ENCODE data around the gene CENPK. TPM values are rescaled to one million over a fixed set of nuclear protein-coding genes. Genes with fewer than 3 reads are reported as not detected.
A peak's percentile ranks its signal among the peaks of the same experiment; 100 is the strongest.
"Not testable (repeated sequence)": the region's sequence is repeated elsewhere in the genome, so short reads cannot be mapped to it uniquely, and the experiment has no call there.

The CENPK gene, protein sequence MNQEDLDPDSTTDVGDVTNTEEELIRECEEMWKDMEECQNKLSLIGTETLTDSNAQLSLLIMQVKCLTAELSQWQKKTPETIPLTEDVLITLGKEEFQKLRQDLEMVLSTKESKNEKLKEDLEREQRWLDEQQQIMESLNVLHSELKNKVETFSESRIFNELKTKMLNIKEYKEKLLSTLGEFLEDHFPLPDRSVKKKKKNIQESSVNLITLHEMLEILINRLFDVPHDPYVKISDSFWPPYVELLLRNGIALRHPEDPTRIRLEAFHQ
- total RNA-seq: 10 to 100 TPM; 78.3 to 89.8 TPM

DNA sequence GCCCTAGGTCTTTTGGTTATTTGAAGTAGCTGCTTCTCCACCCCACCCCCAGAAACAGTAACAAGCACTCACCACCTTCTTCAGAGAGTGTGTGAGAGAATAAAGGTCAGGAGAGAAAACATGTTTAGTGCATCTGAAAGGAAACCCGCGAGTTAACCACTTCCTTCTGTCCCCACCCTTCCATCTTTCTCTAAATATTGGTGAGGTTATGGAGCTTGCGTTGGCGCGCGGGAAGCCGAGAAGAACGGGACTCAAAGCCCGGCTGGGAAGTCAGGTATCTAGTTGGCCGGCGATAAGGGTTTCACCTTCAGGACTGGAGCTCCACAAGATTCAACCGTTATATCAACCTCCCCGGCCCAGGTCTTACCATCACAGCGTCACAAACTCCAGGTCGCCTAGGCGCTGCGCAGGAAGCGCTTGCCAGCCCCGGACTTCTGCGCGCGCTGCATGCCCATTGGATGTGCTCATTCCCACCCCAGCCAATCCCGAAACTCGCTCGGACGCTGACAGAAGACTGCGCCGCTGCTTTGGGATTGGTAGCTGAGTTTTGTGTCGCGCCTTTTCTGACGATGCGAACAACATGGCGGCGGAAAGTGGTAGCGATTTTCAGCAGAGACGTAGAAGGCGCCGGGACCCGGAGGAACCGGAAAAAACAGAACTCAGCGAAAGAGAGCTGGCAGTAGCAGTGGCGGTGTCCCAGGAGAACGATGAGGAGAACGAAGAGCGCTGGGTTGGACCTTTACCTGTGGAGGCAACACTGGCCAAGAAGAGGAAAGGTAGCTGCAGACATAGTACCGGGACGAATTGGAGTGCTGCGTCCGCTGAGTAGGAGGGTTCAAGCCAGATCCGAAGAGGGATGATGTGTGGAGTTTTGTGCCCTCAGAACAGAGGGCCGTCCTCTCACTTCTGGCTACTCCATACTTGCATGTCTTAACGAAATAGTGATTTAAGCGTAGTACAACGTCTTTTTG is at the start of gene CENPK, which contains the start of gene PPWD1:
CENPK (minus strand) TSS at position 438 of the 971 bp plus-strand sequence. CDS start 8,261 bp downstream, outside the sequence.
PPWD1 (plus strand) TSS at position 566 of the 971 bp plus-strand sequence; CDS start at position 581, 15 bp downstream.
- ATAC-seq (peak; percentile 99 to 100), DNase-seq (ENCODE audit: low spot score in 2 of 2) (peak; percentile 91 to 96)
- Mint-ChIP-seq H3K9me3 (no peaks in the 10 kb centered on the region), H3K36me3 (peaks cover 34 to 38% of the 10 kb centered on the region in 2 donors), H3K27ac (peak within 1 kb of the TSS; percentile 93 to 98)

DNA sequence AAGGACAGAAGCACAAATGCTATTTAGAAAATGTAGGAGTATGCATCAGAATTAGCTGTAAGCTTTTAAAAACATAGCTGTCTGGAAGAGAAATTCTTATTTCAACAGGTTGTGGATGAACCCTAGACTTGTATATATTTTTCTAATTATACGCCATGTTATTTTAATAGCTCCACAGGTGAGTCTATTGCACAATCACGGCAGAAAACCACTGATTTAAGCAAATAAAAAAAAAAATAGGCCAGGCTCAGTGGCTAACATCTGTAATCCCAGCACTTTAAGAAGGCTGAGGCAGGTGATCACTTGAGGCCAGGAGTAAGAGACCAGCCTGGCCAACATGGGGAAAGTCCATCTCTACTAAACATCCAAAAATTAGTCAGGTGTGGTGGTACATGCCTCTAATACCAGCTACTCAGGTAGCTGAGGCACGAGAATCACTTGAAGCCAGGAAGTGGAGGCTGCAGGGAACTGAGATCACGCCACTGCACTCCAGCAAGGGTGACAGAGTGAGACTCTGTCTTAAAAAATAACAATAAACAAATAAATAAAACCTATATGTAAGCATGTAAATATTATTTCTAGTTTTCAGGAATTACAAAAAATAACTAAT is 49.4 kb upstream of the CENPK start:
- DNase-seq (ENCODE audit: low spot score in 2 of 2) (no peak), ATAC-seq (no peak)
- Mint-ChIP-seq H3K9me3 (no peaks in the 10 kb centered on the region), H3K36me3 (peaks cover 0 to 8% of the 10 kb centered on the region in 2 donors), H3K27ac (no peak overlapping the region)

DNA sequence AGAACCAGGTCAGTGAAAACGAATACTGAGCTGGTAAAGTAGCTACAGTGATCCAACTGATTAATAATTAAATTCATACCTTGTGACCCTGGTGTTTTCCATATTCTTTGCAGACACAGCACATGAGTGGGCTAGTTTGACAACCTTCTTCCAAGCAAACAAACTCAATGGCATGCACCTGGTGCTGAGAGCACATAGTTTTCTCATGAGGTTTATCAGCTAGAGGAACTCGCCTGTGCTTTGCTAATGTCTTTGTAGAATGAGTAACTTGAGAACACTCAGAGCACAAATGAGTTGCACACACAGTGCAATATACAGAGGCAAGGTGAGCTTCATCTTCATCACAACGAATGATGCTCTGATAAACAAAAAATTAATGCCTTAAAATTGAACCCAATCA is 48.6 kb upstream of the CENPK start:
- ATAC-seq (no peak), DNase-seq (ENCODE audit: low spot score in 2 of 2) (no peak)
- H3K27ac Mint-ChIP-seq: no peak overlapping the region
- no peaks in the 10 kb centered on the region for H3K9me3 Mint-ChIP-seq
- peaks cover 0 to 8% of the 10 kb centered on the region in 2 donors for H3K36me3 Mint-ChIP-seq

DNA sequence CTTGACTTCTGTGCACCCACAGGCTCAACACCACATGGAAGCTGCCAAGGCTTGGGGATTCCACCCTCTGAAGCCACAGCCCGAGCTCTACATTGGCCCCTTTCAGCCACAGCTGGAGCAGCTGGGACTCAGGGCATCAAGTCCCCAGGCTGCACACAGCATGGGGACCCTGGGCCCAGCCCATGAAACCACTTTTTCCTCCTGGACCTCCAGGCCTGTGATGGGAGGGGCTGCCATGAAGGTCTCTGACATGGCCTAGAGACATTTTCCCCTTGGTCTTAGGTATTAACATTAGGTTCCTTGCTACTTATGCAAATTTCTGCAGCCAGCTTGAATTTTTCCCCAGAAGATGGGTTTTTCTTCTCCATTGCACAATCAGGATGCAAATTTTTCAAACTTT is 38.8 kb upstream of the CENPK start:
- Mint-ChIP-seq H3K9me3 (peaks cover 9 to 12% of the 10 kb centered on the region in 2 donors), H3K36me3 (peaks cover 29 to 38% of the 10 kb centered on the region in 2 donors)
- H3K27ac Mint-ChIP-seq; ATAC-seq; DNase-seq (ENCODE audit: low spot score in 2 of 2): not testable (repeated sequence)

DNA sequence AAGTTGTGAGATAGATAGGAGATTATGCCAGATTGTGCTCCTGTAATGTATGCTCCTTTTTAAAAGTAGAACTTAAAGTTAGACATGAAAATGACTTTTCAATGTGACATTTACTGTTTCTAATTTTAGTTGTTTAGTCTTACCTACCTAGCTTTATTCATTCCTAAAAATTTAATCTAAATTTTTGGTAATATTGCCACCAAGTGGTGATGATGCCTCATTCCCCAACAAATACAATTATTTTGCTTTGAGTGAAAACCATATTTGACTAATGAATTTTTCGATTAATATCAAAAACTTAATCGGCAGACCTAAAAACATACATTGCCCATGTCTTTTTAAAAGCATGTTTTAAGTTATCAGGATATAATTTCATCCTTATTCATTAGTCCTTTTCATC is 25.7 kb upstream of the CENPK start:
- Mint-ChIP-seq H3K27ac (no peak overlapping the region), H3K36me3 (peaks cover 7 to 8% of the 10 kb centered on the region in 2 donors), H3K9me3 (no peaks in the 10 kb centered on the region)
- DNase-seq (ENCODE audit: low spot score in 2 of 2) (no peak), ATAC-seq (no peak)

DNA sequence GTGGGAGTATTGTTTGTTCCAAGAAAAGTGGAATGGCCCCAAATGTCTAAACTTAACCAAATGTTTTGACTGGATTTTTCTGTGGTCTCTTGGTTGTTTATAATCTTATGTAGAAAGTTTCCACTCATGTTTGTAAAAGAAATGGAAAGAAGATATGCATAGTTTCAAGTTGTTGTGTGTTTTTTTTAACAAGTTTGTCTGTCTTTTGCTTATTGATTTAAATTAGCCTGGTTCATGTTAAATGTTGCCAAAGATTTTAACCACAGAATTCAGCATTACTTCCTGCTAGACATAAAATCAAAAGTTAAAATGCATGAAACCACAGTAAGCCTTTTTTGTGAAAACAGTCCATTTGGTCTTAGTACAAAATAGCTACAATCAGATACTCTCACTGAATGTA is 14.2 kb upstream of the CENPK start:
- H3K9me3 Mint-ChIP-seq: no peaks in the 10 kb centered on the region
- ATAC-seq (no peak), DNase-seq (ENCODE audit: low spot score in 2 of 2) (no peak)
- no peak overlapping the region for H3K27ac Mint-ChIP-seq
- peaks cover 14 to 22% of the 10 kb centered on the region in 2 donors for H3K36me3 Mint-ChIP-seq

DNA sequence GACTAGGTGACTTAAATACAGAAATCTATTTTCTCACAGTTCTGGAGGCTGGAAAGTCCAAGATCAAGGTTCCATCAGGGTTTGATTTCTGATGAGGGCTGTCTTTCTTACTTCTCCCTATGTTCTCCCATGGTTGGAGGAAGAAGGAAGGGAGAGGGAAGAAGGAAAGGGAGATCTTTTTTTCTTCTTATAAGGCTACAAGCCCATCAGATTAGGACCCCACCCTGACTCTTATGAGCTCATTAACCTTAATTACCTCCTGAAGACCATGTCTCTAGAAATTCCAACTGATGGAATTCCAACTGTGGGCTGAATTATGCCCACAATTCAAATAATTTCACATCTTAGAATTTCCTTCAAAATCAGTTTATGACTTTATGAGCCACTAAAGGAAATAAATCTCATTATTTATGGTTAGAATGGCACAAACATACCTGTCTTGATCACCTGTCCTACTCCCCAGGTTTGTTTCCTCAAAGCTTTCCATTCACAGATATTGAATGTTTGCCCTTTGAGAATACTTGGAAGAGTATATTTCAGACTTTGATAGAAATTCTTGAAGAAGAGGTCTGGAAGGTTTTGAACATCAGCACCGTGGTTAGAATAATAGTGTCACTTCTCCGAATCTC is 7.7 kb upstream of the CENPK start:
- Mint-ChIP-seq H3K36me3 (peaks cover 6 to 7% of the 10 kb centered on the region in 2 donors), H3K9me3 (no peaks in the 10 kb centered on the region), H3K27ac (no peak overlapping the region)
- ATAC-seq (no peak), DNase-seq (ENCODE audit: low spot score in 2 of 2) (no peak)

DNA sequence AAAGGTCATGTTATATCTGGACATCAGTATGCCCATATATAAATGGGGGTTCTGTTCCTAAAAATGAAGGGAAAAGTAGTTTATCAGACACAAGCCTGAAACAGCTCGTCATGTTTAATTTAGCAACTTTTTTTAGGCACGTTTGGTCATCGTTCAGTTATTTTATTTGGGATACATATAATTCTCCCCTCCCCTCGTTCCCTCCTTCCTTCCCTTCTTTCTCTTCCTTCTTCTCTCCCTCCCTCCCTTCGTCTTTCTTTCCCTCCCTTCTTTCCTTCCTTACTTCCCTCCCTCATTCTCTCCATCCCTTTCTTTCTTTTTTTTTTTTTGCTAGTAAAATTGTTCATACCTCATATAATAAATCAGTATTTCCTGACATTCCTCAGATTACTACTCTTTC is 3.5 kb upstream of the CENPK start:
- peak overlapping the region in 1 of 2 donors; percentile 65 for H3K27ac Mint-ChIP-seq
- DNase-seq (ENCODE audit: low spot score in 2 of 2): no peak
- H3K36me3 Mint-ChIP-seq: peaks cover 19 to 25% of the 10 kb centered on the region in 2 donors
- no peak for ATAC-seq
- H3K9me3 Mint-ChIP-seq: no peaks in the 10 kb centered on the region

DNA sequence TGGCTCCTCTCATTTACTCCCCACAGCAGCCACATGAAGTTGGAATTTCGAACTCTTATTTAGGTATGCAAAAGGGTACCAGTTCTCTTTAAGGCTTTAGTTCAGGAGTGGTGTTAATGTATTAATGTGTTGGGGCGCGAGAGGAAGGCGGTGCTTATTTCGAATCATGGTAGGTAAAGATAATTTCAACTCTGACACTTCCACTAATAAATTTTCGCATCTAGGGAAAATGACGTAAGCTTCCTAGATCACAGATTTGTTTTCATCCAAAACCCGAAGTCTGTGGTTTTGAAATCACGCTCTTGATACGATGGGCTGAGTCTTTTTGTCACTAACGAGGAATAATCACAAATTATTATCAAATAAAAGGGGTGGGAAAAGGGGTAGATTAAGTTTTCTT is 809 bp upstream of the CENPK start:
- no peaks in the 10 kb centered on the region for H3K9me3 Mint-ChIP-seq
- H3K36me3 Mint-ChIP-seq: peaks cover 26 to 30% of the 10 kb centered on the region in 2 donors
- DNase-seq (ENCODE audit: low spot score in 2 of 2): no peak
- peak overlapping the region; percentile 93 to 98 for H3K27ac Mint-ChIP-seq
- ATAC-seq: no peak

DNA sequence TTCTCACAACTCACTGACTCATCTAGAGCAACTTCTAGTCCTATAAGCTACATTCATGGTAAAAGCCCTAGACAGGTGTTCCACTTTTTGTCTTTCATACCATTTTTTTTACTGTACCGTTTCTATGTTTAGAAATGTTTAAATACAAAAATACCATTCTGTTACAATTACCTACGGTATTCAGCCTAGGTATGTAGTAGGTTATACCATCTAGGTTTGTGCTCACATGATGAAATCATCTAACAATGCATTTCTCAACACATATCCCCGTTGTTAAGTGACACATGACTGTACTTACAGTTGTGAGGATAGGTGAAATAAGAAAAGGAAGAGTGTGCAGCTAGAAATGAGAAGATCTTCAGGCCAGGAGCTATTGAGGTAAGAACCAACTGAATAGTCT is 6.2 kb downstream of the CENPK start:
- no peaks in the 10 kb centered on the region for H3K9me3 Mint-ChIP-seq
- H3K27ac Mint-ChIP-seq: peak overlapping the region in 1 of 2 donors; percentile 12
- DNase-seq (ENCODE audit: low spot score in 2 of 2): no peak
- ATAC-seq: no peak
- peaks cover 24 to 34% of the 10 kb centered on the region in 2 donors for H3K36me3 Mint-ChIP-seq

DNA sequence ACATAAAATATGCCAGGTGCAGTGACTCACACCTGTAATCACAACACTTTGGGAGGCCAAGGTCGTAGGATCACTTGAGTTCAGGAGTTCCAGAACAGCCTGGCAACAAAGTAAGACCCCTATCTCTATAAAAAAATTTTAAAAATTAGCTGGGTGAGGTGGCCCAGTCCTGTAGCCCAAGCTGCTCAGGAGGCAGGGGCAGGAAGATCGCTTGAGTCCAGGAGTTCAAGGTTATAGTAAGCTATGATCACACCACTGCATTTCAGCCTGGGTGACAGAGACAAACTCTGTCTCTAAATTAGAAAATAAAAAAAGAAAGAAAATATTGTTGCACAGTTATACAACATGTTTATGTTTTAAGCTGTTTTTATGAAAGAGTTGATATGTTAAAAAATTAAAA is 6.8 kb downstream of the CENPK start:
- Mint-ChIP-seq H3K27ac (no peak overlapping the region), H3K9me3 (no peaks in the 10 kb centered on the region), H3K36me3 (peaks cover 24 to 34% of the 10 kb centered on the region in 2 donors)
- no peak for DNase-seq (ENCODE audit: low spot score in 2 of 2)
- no peak for ATAC-seq

DNA sequence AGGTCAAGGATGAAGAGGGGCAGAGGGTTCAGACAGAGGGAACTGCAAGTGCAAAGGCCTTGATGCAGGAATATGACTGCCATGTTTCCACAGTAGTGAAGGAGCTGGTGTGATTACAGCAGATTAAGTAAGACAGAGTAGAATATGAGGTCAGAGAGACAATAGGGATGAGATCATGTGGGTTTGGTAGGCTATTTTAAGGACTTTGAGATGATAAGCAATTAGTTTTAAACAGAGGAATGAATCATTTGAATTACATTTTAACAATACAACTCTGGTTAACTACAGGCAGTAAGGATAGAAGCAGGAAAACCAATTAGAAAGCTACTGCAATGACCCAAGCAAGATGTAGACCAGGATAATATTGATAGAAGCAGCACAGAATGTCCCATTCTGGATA is 7.7 kb downstream of the CENPK start:
- Mint-ChIP-seq H3K9me3 (no peaks in the 10 kb centered on the region), H3K27ac (peak overlapping the region in 1 of 2 donors; percentile 6), H3K36me3 (peaks cover 24 to 35% of the 10 kb centered on the region in 2 donors)
- no peak for ATAC-seq
- DNase-seq (ENCODE audit: low spot score in 2 of 2): no peak

DNA sequence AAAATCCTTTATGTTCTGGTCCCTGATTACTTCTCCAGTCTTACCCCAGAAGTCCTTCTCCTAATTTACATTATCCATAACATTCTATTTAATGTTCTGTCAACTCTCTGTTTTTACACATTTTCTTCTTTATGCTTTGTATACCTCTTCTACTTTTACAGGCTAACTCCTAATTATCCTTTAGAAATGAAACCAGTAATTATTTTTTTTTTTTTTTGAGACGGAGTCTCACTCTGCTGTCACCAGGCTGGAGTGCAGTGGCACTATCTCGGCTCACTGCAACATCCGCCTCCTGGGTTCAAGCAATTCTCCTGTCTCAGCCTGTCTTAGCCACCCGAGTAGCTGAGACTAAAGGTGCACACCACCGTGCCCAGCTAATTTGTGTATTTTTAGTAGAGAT is 9.0 kb downstream of the CENPK start:
- DNase-seq (ENCODE audit: low spot score in 2 of 2): no peak
- Mint-ChIP-seq H3K9me3 (no peaks in the 10 kb centered on the region), H3K36me3 (peaks cover 31 to 38% of the 10 kb centered on the region in 2 donors), H3K27ac (no peak overlapping the region)
- no peak for ATAC-seq

DNA sequence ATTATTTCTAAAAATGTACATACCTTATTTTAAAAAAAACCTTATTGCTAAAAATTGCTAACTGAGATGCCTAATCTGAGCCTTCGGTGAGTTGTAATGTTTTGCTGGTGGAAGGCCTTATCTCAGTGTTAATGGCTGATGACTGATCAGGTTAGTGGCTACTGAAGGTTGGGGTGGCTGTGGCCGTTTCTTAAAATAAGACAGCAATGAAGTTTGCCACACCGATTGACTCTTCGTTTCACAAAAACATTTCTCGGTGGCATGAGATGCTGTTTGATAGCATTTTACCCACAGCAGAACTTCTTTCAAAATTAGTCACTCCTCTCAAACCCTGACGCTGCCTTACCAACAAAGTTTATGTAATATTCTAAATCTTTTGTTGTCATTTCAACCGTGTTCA is 14.7 kb downstream of the CENPK start:
- DNase-seq (ENCODE audit: low spot score in 2 of 2) (no peak), ATAC-seq (no peak)
- Mint-ChIP-seq H3K27ac (no peak overlapping the region), H3K9me3 (no peaks in the 10 kb centered on the region), H3K36me3 (peaks cover 26 to 54% of the 10 kb centered on the region in 2 donors)

DNA sequence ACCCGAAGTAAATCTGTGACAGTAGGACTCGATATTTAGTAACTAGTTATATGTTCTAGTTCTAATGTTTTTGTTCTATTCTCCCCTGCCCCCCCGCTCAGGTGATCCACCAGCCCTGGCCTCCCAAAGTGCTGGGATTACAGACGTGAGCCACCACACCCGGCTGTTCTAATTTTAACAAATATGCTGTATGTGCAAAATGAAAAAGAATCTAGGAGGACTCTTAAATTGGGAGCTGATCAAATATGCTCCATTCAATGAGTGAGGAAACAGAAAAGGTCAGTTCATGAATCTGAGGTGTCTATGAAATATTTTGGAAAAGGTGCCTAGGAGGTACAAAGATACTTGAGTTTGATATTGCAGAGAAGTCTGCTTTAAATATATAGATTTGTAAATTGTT is 16.8 kb downstream of the CENPK start:
- Mint-ChIP-seq H3K36me3 (peaks cover 35 to 70% of the 10 kb centered on the region in 2 donors), H3K27ac (no peak overlapping the region), H3K9me3 (no peaks in the 10 kb centered on the region)
- ATAC-seq: no peak
- no peak for DNase-seq (ENCODE audit: low spot score in 2 of 2)

DNA sequence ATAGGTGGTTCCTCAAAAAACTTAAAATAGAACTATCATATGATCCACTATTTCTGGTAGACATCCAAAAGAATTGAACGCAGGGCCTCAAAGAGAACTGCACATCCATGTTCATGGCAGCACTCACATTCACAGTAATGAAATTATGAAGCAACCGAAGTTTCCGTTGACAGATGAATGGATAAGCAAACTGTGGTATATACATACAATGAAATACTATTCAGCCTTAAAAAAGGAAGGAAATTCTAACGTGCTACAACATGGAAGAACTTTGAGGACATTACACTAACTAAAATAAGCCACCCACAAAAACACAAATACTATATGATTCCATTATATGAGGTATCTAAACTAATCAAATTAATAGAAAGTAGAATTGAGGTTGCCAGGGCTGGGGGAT is 18.5 kb downstream of the CENPK start:
- Mint-ChIP-seq H3K27ac (no peak overlapping the region), H3K36me3 (peaks cover 36 to 67% of the 10 kb centered on the region in 2 donors), H3K9me3 (no peaks in the 10 kb centered on the region)
- DNase-seq (ENCODE audit: low spot score in 2 of 2): no peak
- ATAC-seq: no peak
